GM19193 (cell line): Measurements from ENCODE around the gene AHRR.

Source experiments
- POLR2A ChIP-seq: IDR thresholded peaks from 4 replicates; pipeline ENCODE4 v1.6.1; 2011; ENCODE audit not compliant: insufficient read depth, insufficient read length; ENCODE audit errors: extremely low read depth

The AHRR gene

DNA sequence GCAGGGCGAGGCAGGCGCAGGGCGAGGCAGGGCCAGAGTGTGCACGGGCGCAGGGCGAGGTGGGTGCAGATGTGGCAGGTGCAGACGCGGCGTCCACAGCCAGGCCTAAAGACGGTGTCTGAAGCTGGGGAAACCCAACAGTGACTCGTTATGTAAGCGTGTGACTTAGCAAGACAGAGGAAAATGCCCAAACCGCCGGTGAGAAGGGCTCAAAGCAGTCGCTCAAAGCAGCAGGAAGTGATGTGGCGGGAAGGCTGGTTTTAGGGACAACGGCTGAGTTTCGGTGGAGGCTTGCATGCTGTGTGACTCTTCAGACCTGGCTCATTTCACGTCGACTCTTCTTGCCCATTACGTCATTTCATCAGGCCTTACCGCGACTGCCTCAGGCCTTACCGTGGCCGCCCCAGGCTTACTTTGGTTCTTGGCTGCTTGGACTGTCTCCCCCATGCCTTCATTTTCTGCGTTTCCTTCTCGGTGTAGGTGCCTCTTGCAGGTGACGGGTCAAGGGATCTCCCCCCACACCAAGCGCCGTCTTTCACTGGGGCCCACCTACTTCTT lies 71.0 kb downstream of the AHRR start:
- TF ChIP-seq POLR2A: peak; percentile 58

DNA sequence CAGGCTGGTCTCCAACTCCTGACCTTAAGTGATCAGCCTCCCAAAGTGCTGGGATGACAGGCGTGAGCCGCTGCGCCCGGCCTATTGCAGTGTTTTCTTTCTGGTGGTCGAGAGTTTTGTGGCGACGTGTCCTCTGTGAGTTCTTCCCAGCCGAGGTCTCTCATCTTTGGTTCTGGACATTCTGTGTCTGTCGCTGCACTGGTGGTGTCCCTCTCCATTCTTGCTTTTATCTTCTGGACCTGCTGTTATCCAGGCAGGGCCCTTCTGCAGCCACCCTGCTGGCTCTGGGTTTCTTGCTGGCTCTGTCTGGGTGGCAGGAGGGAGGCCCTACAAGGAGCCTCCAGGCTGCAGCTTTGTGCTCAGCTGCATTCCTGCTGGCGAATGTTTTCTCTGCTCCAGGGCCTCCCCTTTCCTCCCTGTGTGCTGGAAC lies 72.3 kb downstream of the AHRR start:
- no peak for TF ChIP-seq POLR2A

DNA sequence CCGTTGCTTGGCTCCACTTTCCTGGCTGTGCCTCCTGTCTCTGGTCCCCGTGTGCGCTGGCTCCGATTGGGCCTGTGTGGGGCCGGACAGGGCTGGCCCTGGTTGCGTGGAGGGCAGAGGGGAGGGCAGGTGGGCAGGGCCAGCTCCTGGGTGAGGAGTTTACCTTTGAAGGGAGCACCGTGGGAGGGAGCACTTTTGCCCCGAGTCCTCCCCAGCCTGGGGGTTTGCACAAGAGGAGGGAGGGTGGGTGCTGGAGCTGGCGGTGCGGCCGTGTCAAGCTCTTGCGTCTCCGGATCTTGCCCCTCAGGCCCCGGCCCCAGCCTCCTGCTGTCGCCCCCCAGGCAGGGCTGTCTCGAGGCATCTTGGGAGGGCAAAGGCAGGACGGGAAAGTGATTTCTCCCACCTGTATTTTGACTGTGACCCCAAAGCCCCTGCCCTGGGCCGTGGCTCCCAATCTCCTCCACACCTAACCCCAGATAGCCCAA lies 73.2 kb downstream of the AHRR start:
- no peak for TF ChIP-seq POLR2A

DNA sequence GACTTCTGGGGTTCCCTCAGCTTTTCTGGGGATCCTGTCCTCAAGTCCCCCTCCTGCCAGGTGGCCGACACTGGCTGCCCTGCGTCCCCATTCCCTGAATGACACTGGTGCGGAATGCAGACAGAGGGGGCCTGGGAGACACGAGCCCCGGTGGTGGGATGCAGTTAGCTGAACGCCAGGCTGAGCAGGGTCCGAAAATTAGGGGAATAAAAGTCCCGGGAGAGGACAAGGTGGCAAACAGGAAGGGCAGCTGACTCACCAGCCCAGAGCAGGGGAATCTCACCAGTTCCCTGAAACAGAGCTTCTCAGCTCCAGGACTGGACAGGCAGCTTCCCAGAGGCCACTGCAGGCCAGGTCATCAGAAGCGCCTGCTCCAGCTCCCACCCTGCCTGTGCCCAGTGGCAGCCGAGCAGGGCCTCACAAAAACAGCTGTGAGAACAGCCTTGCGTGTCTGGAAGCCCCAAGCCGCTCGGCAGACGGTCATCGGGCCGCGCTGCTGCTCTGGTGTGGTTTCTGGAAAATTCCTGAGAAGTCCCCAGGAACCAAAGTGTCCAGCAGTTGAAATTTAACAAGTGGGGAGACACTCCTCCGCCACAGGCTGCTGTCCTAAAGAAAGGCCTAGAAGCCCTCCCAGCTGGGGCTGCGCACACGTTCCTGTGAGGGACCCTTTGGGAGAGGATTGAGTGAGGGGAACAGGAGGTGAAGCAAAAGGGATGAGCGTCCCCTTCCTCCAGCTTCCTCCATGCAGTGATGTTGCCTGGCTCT lies 73.8 kb downstream of the AHRR start:
- peak; percentile 9 for TF ChIP-seq POLR2A

DNA sequence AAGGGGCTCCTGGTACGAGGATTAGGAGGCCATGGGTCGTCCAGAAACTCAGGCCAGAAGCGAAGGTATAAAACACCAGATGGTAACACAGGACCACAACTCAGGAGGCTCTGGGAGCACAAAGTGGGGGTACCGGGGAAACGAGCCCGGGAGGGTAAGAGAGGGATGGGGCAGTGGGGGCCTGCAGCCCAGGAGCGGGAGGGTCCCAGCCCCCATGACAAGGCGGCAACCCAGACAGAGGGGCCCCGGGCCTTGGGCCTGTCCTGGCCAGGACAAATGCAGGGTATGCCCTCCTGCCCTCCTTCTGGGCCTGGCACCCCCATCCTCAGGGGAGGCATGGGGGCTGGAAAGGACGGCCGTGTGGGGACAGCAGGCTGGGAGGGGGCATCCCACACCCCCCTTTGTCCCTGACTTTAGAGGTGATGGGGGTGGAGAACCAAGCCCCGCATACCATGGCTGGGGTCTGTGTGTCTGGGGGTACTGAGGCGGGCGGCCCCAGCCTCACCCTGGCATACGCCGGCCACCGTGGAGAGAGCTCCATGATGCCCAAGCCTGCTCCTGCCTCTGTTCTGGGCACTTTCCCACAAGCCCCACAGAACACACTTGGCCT lies 74.5 kb downstream of the AHRR start:
- TF ChIP-seq POLR2A: no peak

DNA sequence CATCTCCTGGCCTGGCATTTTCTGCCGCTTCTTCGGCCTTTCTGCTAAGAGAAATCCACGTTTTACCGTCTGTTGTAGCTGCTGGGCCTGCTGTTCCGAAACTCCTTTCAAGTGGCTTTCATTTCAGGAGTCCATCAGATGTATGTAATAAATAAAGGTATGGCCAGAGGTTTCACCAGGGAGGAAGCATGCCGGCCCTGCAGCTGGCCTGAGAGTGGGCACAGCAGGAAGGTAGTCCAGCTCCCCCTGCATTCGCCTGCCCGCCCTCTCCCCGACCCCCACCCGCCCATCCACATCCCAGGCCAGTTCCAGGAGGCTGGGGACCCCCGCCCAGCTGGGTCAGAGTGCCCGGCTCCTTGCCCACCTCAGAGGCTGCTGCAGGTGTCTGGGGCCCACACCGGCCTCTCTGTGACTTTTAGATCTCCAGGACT lies 75.0 kb downstream of the AHRR start:
- no peak for TF ChIP-seq POLR2A

DNA sequence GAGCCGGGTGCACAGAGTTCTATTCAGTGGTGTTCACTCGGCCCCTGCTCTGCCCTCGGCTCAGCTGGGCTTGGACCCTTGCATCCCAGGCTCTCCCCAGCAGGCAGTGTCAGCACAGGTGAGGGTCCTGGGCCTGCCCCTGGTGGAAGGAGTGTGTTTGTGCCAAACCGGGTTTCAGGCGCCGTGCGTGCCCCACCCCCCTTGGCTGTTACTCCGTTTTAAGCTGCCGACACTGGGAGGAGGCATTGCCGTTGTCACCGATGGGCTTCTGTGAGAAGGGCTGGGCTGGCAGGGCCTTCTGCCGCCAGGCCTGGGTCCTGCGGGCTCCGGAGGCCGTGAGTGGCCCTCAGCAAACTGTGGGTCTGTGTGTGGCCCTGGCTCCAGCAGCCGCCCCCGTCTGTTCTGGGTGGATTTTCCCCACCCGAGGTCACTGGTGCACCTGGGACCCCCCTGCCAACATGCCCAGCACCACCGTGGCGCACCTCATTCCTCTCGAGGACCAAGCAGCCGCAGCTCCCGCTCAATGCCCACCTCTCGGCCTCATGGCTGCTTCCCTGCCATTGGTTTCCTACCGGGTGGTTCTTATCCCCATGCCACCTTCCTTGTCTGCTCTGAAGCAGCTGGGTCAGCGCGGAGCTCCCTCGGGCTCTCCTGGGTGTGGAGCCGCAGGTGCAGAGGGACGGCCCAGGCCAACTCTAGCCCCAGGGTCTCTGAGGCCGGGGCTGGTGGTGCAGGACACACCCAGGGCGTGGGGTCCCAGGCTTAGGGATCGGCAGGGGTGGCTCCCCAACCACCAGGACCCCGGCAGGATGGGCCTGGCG lies 77.2 kb downstream of the AHRR start:
- TF ChIP-seq POLR2A: no peak

DNA sequence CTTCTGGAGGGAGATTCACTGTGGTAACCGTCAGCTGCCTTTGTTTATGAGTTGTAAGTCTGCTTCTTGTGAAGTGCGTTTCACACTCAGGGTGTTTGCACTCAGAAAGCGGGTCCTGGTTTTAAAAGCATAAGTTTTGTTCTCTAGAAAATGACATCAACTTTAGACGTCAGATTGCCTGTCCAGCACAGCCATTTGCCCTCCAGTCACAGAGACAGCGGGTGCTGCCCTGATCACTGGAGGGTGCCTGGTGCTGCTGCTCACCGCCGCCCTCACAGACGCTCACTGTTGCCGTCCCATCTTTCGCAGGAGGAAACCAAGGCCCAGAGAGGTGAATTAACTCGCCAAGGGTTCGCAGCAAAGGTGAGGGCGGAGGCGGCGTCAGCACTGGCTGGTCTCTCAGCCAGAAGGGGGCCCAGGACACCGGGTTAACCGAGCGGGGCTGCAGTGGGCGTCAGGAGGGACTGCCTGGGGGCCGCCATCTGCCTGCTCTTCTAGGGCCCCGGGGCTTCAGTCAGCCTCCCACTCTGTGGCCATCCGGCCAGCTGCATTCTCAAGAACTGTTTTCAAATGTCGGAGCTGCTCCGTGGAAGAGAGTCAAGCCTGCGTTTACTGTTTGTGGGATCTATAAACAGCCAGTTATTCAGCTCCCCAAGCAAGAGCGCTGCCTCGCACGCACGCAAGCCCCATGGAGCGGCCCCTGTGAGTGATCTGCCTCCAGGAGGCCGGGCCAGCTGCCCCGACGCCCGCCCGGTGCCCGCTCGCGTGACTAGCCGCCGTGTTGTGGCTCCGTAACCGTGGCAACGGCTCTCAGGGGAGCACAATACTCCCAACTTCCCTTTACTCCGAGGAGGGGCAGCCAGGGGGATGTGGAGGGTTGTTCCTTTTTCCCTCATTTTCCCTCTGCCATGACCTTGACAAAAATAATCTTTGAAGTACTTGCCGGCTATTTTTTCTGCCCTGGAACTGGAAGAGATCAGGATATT lies 78.1 kb downstream of the AHRR start:
- peak; percentile 63 for TF ChIP-seq POLR2A

DNA sequence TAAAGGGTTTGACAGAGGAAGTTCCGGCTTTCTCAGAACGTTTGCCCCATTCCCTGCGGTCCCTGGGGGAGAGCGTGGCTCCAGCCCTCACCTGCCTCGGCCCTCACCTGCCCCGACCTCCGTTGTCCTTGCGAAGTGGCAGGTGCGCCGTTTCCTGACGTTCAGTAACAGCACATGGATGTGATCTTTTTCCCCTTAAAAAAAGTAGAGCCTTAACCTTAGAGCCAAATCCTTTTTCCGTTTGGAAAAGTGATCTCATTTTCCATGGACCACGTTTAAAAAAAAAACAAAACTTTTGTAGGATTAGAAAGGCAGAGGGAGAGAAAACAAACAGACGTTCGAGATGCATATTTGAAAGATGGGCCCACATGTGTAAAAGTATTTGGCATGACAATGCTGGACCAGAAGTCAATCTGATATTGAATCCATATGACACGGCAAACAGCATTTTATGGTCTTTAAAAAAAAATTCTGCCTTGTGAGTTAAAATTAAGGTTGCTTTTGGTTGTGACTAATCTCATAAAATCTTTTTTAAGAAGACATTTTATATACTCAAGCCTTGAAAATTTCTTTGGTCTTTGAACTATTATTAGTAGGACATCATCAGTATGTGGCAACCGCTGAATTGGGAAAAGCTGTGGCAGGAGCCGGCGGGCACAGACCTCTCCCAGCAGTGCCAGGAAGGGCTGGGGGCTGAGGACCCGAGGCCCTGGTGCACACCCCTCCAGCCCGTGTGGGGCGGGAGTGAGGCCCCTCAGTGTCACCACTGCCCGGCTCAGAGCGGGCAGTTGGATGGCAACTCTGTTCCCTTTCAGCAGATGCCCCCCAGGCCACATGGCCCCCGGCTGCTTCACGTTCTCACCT lies 79.0 kb downstream of the AHRR start:
- no peak for TF ChIP-seq POLR2A

DNA sequence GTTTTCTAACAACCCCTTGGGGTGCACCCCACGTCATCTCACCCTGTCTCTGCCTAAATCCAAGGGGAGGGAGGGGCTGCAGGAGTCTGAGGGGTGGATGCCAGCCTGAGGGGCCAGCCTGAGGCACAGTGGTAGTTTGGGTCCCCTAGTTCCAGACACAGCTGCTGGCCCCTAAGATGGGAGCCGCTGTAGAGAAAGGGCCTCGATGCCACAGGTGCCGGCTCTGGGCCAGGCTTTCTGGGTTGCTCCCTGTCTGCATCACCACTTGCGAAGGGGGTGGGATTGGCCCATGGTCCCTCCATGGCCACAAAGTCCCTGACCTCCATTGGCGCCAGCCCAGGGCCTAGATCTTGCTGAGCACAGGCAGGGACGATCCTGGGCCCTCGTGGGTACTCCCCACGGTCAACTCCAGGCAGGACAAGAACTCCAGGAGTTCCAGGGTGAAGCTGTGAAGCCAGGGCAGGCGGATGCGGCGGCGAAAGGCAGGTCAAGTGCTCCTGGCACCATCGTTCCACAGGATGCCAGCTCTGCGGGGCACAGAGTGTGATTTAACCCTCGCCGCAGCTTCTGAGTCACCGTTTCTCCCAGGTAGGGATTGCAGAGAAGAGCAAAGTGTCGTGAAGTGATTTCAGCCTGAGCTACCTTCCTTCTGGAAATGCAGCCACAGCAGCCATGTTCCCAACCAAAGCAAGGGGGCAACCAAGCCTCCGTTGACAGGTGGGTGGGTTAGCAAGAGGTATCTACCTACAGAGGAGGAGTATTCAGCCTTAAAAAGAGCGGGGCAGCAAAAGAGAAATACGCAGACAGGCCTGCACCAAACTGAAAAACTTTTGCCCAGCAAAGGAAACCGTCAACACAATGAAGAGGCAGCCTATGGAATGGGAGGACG lies 79.9 kb downstream of the AHRR start:
- no peak for TF ChIP-seq POLR2A

DNA sequence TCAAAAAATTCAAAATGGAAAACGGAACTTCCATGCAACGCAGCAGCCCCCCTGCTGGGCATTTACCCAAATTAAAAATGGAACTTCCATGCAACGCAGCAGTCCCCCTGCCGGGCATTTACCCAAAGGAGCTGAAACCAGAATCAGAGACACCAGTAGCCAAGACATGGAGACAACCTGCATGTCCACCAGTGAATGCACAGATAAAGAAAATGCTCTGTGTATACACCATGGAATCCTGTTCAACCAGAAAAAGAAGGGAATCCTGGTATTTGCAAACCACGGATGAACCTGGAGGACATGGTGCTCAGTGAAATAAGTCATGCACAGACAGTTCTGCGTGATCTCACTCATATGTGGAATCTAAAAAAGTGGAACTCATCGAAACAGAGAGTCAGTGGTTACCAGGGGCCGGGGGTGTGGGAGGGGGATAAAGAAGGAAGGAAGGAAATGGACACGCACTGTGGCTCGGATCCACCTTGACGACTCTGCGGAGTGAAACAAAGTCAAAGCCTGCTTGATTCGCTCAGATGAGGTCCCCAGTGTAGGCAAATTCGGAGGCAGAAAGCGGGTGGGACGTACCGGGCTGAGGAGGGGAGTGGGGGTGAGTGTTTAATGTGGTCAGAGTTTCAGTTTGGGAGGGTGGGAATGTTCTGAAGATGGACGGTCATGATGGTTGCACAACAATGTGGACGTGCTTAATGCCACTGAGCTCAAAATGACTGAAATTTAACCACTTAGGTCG lies 81.3 kb downstream of the AHRR start:
- peak; percentile 25 for TF ChIP-seq POLR2A
